Activated CD8-positive, alpha-beta T cell treated with anti-CD3 and anti-CD28 coated beads for 36 hours (primary cell): Measurements from ENCODE around the gene TUG1. TPM values are rescaled to one million over a fixed set of nuclear protein-coding genes. Genes with fewer than 3 reads are reported as not detected.

Experiments used
- ATAC-seq: fragments of 200-7000 bp; cut with Tn5 transposase; one replicate; pipeline ENCODE4 v1.10.0; 2021; ENCODE audit warnings: mild to moderate bottlenecking, moderate library complexity
- CTCF ChIA-PET: fragments of 350-600 bp; sonication (Branson Sonifier 250); formaldehyde crosslinking; loops from one replicate; lab custom pipeline; 2021; ENCODE audit warnings: antibody characterized with exemption; lab: Charles Lee
- POLR2A ChIA-PET: fragments of 350-600 bp; sonication (Branson Sonifier 250); formaldehyde crosslinking; loops from one replicate; lab custom pipeline; 2021; ENCODE audit warnings: antibody characterized with exemption; lab: Charles Lee
- DNase-seq: peaks from one replicate; pipeline ENCODE4 v3.0.0-alpha.2; 2020
- H3K27ac Mint-ChIP-seq: one replicate; pipeline ENCODE4 v1.8.0; 2021; ENCODE audit warnings: mild to moderate bottlenecking, mixed read lengths
- H3K27me3 Mint-ChIP-seq: one replicate; pipeline ENCODE4 v1.8.0; 2021; ENCODE audit warnings: mixed read lengths
- H3K36me3 Mint-ChIP-seq: one replicate; pipeline ENCODE4 v1.8.0; 2021; ENCODE audit warnings: low read depth, mixed read lengths
- H3K4me1 Mint-ChIP-seq: one replicate; pipeline ENCODE4 v1.8.0; 2021; ENCODE audit warnings: low read depth, mixed read lengths
- H3K4me3 Mint-ChIP-seq: one replicate; pipeline ENCODE4 v1.8.0; 2021; ENCODE audit warnings: mild to moderate bottlenecking, moderate library complexity, mixed read lengths
- H3K9me3 Mint-ChIP-seq: one replicate; pipeline ENCODE4 v1.8.0; 2021; ENCODE audit warnings: mixed read lengths
- intact Hi-C: fragments of 100-400 bp; cut with micrococcal nuclease; formaldehyde crosslinking; loops from one replicate; pipeline ENCODE4 v1.10.0; 2022
- total RNA-seq, 2 experiments: library from RNA; stranded (reverse); gene quantifications; one replicate each; pipeline ENCODE4 v1.2.3, GENCODE V29; 2021
- TF ChIP-seq, protein P1 (sequence below): fragments of 200-600 bp; IDR thresholded peaks from one replicate; pipeline ENCODE4 v1.8.0; 2022; ENCODE audit warnings: antibody characterized with exemption, mild to moderate bottlenecking

Gene TUG1
- total RNA-seq, 2 experiments from 2014 or later, result 45.2 to 45.7 TPM

DNA sequence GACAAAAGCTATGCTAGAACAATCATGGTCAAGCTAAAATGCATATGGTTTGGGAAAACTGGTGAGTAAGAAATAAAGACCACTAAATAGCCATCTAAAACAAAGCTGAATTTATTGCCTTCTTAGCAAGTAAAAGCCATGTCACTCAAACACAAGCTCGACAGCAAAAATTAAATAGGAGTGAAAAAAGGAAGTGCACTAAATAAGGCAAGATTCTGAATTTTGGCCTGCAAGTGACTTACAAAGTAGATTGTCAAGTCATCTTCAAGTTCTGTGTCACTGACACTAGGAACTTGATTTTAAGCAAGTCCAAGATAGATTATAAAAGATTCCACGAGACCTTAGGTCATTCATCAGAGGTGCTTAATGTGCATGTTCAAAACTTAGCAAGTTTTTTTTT, 27.4 kb downstream of the TUG1 start:
- TF ChIP-seq, protein P1, sequence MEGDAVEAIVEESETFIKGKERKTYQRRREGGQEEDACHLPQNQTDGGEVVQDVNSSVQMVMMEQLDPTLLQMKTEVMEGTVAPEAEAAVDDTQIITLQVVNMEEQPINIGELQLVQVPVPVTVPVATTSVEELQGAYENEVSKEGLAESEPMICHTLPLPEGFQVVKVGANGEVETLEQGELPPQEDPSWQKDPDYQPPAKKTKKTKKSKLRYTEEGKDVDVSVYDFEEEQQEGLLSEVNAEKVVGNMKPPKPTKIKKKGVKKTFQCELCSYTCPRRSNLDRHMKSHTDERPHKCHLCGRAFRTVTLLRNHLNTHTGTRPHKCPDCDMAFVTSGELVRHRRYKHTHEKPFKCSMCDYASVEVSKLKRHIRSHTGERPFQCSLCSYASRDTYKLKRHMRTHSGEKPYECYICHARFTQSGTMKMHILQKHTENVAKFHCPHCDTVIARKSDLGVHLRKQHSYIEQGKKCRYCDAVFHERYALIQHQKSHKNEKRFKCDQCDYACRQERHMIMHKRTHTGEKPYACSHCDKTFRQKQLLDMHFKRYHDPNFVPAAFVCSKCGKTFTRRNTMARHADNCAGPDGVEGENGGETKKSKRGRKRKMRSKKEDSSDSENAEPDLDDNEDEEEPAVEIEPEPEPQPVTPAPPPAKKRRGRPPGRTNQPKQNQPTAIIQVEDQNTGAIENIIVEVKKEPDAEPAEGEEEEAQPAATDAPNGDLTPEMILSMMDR, result no peak
- Mint-ChIP-seq H3K9me3 (peaks cover 3% of the 10 kb centered on the region), H3K36me3 (no peaks in the 10 kb centered on the region), H3K27me3 (no peaks in the 10 kb centered on the region), H3K27ac (no peak overlapping the region), H3K4me1 (no peaks in the 10 kb centered on the region), H3K4me3 (no peak overlapping the region)
- ChIA-PET POLR2A (no interaction called here), CTCF (no interaction called here)
- ATAC-seq, result no peak
- DNase-seq, result no peak
- intact Hi-C loops, result no loop called here

DNA sequence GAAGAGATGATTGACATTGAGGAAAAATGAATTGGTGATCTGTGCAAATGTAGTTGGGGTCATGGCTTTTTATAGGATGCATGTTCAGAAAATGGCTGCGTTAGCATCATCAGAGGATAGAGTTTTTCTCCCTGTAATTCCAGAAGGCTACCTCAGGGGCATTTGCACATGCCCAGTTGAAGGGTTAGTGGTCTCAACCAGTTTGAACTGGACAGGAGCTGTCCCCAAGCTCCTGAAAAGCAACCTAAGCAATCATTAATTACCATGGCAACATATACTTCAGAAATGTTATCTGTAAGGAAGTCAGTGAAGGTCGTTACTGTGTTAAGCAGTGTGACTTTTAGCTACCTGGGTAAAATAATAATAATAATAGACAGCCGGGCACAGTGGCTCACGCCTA, 29.3 kb downstream of the TUG1 start:
- ATAC-seq (no peak), DNase-seq (no peak)
- TF ChIP-seq, protein P1, result no peak
- Mint-ChIP-seq H3K4me1 (no peaks in the 10 kb centered on the region), H3K9me3 (no peaks in the 10 kb centered on the region), H3K27ac (no peak overlapping the region), H3K36me3 (no peaks in the 10 kb centered on the region), H3K4me3 (no peak overlapping the region), H3K27me3 (no peaks in the 10 kb centered on the region)
- ChIA-PET POLR2A (no interaction called here), CTCF (no interaction called here)
- intact Hi-C loops, result no loop called here

DNA sequence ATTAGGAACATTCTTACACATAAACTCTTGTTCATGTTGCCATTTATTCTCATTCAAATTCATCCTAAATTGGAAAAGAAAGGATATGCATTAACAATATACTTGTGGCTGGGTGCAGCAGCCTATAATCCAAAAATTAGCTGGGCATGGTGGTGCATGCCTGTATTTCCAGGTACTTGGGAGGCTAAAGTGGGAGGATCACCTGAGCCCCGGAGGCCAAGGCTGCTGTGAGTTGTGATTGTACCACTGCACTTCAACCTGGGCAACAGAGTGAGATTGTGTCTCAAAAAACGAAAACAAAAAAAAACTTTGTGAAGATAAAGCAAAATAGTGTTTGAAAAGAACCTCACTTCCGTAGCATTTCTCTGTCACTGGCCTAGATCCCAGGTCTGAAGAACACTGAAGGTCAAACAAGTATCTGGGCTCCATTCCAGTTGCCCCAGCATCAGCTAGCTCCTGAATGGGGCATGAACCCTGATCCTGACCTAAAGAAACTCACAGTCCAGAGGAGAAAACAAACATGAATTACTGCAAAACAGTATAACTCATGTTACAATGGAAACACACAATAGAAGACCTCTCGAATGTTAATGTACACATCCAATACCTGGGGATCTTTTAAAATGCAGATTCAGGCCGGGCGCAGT, 32.2 kb downstream of the TUG1 start:
- Mint-ChIP-seq H3K9me3 (peaks cover 2% of the 10 kb centered on the region), H3K27me3 (no peaks in the 10 kb centered on the region), H3K4me3 (no peak overlapping the region), H3K27ac (no peak overlapping the region), H3K36me3 (no peaks in the 10 kb centered on the region), H3K4me1 (no peaks in the 10 kb centered on the region)
- CTCF ChIA-PET, result no interaction called here
- POLR2A ChIA-PET, result no interaction called here
- DNase-seq, result no peak
- intact Hi-C loops, result no loop called here
- ATAC-seq, result no peak
- TF ChIP-seq, protein P1, result no peak

DNA sequence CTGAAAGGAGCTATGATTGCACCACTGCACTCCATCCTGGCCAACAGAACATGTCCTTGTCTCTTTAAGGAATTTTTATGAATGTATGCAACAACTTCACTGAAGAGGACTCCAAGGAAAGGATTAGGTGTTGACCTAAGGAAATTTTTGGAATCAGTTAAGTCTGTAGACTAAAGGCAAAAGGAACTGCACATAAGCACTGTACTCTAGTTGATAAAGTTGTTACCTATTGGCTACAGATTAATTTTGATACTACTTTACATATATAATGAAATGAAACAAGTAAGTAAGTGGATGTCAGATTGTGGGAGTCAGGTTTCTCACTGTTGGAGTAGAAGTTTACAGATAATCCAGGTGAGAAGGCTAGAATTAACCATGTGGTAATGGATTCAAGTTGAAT, 36.5 kb downstream of the TUG1 start:
- DNase-seq, result no peak
- TF ChIP-seq, protein P1, result no peak
- Mint-ChIP-seq H3K4me3 (no peak overlapping the region), H3K9me3 (peaks cover 5% of the 10 kb centered on the region), H3K27me3 (no peaks in the 10 kb centered on the region), H3K27ac (no peak overlapping the region), H3K4me1 (no peaks in the 10 kb centered on the region), H3K36me3 (no peaks in the 10 kb centered on the region)
- CTCF ChIA-PET, result no interaction called here
- ATAC-seq, result no peak
- POLR2A ChIA-PET, result no interaction called here
- intact Hi-C loops, result no loop called here

DNA sequence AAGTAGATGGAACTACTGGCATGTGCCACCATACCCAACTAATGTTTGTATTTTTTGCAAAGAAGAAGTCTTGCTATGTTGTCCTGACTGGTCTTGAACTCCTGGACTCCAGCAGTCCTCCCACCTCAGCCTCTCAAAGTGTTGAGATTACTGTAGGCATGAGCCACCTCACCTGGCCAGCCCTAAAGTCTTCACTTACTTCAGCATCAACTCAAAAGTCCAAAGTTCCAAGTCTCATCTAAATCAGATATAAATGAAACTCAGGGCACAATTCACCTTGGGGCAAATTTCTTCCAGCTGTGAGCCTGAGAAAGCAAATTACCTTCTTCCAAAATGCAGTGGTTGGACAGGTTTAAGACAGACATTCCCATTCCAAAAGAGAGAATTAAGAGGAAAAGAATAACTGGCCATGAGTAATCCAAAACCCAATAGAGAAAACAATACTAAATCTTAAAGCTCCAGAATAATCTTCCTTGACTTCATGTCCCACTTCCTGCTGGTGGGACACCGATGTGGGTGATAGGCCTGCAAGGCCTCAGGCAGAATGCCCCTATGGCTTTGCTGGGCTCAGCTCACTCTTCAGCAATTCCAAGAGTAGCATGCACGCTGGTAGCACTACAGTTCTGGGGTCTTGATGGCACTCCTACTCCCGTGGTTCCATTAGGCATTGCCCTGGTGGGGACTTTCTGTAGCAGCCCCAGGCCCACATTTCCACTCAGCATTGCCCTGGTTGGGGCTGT, 50.3 kb downstream of the TUG1 start:
- H3K36me3 Mint-ChIP-seq, result no peaks in the 10 kb centered on the region
- DNase-seq (no peak), ATAC-seq (no peak)
- no peak overlapping the region for H3K27ac Mint-ChIP-seq
- TF ChIP-seq, protein P1, result no peak
- H3K9me3 Mint-ChIP-seq, result no peaks in the 10 kb centered on the region
- H3K4me1 Mint-ChIP-seq, result no peaks in the 10 kb centered on the region
- no peak overlapping the region for H3K4me3 Mint-ChIP-seq
- intact Hi-C loops, result no loop called here
- H3K27me3 Mint-ChIP-seq, result no peaks in the 10 kb centered on the region
- POLR2A ChIA-PET, result no interaction called here
- CTCF ChIA-PET, result no interaction called here
